Endothelial cell (in vitro differentiated cells): ENCODE results near the gene DUSP22. TPM values are rescaled to one million over a fixed set of nuclear protein-coding genes. Genes with fewer than 3 reads are reported as not detected.

ENCODE experiments used
- DNase-seq: peaks from one replicate; pipeline ENCODE4 v3.0.0; 2021; ENCODE audit warnings: low spot score
- H3K27ac Mint-ChIP-seq: one replicate; pipeline ENCODE4 v1.8.0; 2021; ENCODE audit warnings: mixed read lengths, inconsistent platforms; ENCODE audit not compliant: unreplicated experiment
- H3K27me3 Mint-ChIP-seq: one replicate; pipeline ENCODE4 v1.8.0; 2021; ENCODE audit warnings: mild to moderate bottlenecking, moderate library complexity, mixed read lengths, inconsistent platforms; ENCODE audit not compliant: unreplicated experiment
- H3K36me3 Mint-ChIP-seq: one replicate; pipeline ENCODE4 v1.8.0; 2021; ENCODE audit warnings: mild to moderate bottlenecking, low read depth, mixed read lengths, inconsistent platforms; ENCODE audit not compliant: unreplicated experiment
- H3K4me1 Mint-ChIP-seq: one replicate; pipeline ENCODE4 v1.8.0; 2021; ENCODE audit warnings: mild to moderate bottlenecking, mixed read lengths, inconsistent platforms; ENCODE audit not compliant: unreplicated experiment
- H3K4me3 Mint-ChIP-seq: one replicate; pipeline ENCODE4 v1.8.0; 2021; ENCODE audit warnings: mild to moderate bottlenecking, mixed read lengths, inconsistent platforms; ENCODE audit not compliant: unreplicated experiment
- H3K9me3 Mint-ChIP-seq: one replicate; pipeline ENCODE4 v1.8.0; 2021; ENCODE audit warnings: mixed read lengths, inconsistent platforms; ENCODE audit not compliant: unreplicated experiment
- CTCF ChIP-seq: fragments of 200-600 bp; sonication (generic); IDR thresholded peaks from one replicate; pipeline ENCODE4 v1.5.0; 2021; ENCODE audit warnings: antibody characterized with exemption; ENCODE audit not compliant: unreplicated experiment
- total RNA-seq: library from RNA; stranded (reverse); fragmentation: NEBNext Ultra II Directional; extraction: Animal tissue kit (Norgen Biotek cat#: 25700); gene quantifications from one replicate; pipeline ENCODE4 v1.2.1, GENCODE V29; 2021; ENCODE audit not compliant: unreplicated experiment

DUSP22 gene
- total RNA-seq, 1 donor from 2014 or later = 57.3 TPM

- peaks cover 3% of the 10 kb centered on the region for H3K9me3 Mint-ChIP-seq
- no peak overlapping the region for H3K27ac Mint-ChIP-seq
- no peak for TF ChIP-seq CTCF
- H3K4me3 Mint-ChIP-seq = no peak overlapping the region
- no peaks in the 10 kb centered on the region for H3K36me3 Mint-ChIP-seq
- no peak for DNase-seq
- no peaks in the 10 kb centered on the region for H3K27me3 Mint-ChIP-seq
- peaks cover 3% of the 10 kb centered on the region for H3K4me1 Mint-ChIP-seq
Observed at GRCh38 chr6:287489-287860, 4.8 kb upstream of the DUSP22 start.

- Mint-ChIP-seq H3K4me3 (no peak overlapping the region), H3K27me3 (peaks cover 8% of the 10 kb centered on the region), H3K4me1 (peaks cover 11% of the 10 kb centered on the region), H3K36me3 (peaks cover 5% of the 10 kb centered on the region), H3K9me3 (peaks cover 8% of the 10 kb centered on the region), H3K27ac (no peak overlapping the region)
- DNase-seq = no peak
- no peak for TF ChIP-seq CTCF
Observed at GRCh38 chr6:288866-289265, 3.4 kb upstream of the DUSP22 start.

DNA sequence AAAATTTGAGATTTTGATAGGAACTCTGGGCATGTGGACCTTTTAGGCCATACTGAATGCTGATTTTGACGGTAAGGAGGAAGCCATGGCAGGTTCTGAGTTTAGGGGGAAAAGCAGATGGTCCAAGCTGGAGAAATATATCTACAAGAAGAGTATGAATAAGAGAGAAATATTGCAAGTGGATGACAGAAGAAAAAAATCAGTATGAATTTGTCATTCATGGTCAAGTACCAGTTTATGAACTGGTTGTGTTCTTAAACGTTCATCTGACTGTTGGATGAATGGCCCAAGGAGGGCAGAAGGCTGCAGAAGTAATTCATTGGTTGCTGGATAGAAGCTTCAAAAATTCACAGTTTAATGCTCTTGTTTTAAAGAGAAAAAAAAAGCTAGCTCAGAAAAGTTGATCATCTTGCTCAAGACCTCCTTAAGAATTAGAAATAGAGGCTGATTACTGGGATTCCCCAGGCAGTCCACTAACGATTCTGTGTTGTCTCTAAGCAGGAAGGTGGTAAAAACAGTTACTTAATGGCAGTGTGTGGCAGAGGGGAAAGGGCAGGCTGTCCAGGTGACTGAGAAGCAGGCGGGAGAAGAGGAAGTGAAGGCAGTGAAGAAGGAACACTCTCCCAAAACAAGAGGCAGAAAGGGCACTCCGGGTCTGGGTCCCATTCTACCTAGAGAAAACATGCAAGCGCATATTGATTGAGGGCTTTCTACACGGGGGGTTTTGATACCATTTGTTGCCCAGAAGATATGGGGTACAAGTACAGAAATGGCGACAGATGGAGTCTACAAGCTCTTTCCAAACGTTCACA, 2.0 kb upstream of the DUSP22 start:
- no peak overlapping the region for H3K4me3 Mint-ChIP-seq
- no peak for TF ChIP-seq CTCF
- H3K27me3 Mint-ChIP-seq = peaks cover 10% of the 10 kb centered on the region
- H3K9me3 Mint-ChIP-seq = peaks cover 8% of the 10 kb centered on the region
- DNase-seq = no peak
- peaks cover 5% of the 10 kb centered on the region for H3K36me3 Mint-ChIP-seq
- H3K27ac Mint-ChIP-seq = no peak overlapping the region
- peaks cover 11% of the 10 kb centered on the region for H3K4me1 Mint-ChIP-seq

DNA sequence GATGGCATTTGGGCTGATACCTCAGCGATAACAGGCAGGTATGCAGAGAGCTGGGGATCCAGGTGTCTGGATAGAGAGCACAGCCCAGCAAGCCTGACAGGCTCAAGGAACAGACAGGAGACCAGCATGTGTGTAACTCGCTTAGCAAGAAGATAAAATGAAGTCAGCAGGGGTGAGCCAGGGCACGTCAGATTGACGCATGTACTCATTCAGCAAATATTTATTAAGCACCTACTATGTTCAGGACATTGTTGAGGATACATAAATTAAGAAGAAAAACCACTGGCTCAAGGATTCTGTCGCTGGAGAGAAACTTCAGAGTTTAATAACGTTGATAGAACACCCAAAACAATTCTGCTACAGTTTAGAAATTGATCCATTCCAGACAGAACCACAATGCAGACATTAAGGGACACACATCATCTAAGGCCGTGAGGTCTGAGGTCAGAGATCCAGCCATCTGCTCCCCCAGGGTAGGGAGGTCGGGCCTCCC, 1.0 kb upstream of the DUSP22 start:
- peaks cover 10% of the 10 kb centered on the region for H3K27me3 Mint-ChIP-seq
- peaks cover 5% of the 10 kb centered on the region for H3K36me3 Mint-ChIP-seq
- H3K9me3 Mint-ChIP-seq = peaks cover 8% of the 10 kb centered on the region
- no peak for DNase-seq
- H3K4me1 Mint-ChIP-seq = peaks cover 12% of the 10 kb centered on the region
- no peak for TF ChIP-seq CTCF
- H3K27ac Mint-ChIP-seq = peak overlapping the region; percentile 86
- H3K4me3 Mint-ChIP-seq = peak overlapping the region; percentile 87

GRCh38 chr6:292506-293192, 362 bp downstream of the DUSP22 start:
- Mint-ChIP-seq H3K27me3 (peaks cover 13% of the 10 kb centered on the region), H3K36me3 (peaks cover 5% of the 10 kb centered on the region), H3K4me3 (peak overlapping the region; percentile 96), H3K4me1 (peaks cover 18% of the 10 kb centered on the region), H3K27ac (peak overlapping the region; percentile 74), H3K9me3 (peaks cover 8% of the 10 kb centered on the region)
- no peak for TF ChIP-seq CTCF
- peak; percentile 45 for DNase-seq
